Tibial artery (tissue), 4 donors: ENCODE data around the gene ZNF831.

ENCODE experiments used
- DNase-seq, 2 donors: peaks; one replicate each; pipeline ENCODE4 v3.0.0-alpha.2; 2019
- H3K27ac ChIP-seq, 2 donors: fragments of 200-600 bp; sonication (generic) in 1 of 2; 1 replicate in 1 of 2; 2 replicates in 1 of 2; pipeline ENCODE4 v1.5.1; 2018 to 2019; ENCODE audit warnings: mild to moderate bottlenecking in 1 of 2
- H3K27me3 ChIP-seq, 2 donors: fragments of 200-600 bp; sonication (generic) in 1 of 2; one replicate each; pipeline versions ENCODE4 v1.5.1 to v1.6.0; 2016 to 2019
- H3K36me3 ChIP-seq, 3 donors: fragments of 200-600 bp; sonication (generic) in 2 of 3; one replicate each; pipeline ENCODE4 v1.5.1; 2016 to 2019; ENCODE audit warnings: mild to moderate bottlenecking in 2 of 3
- H3K4me1 ChIP-seq, 4 donors: fragments of 200-600 bp; sonication (generic) in 2 of 4; 1 replicate in 3 of 4; 2 replicates in 1 of 4; pipeline ENCODE4 v1.5.1; 2016 to 2019
- H3K4me3 ChIP-seq, 2 donors: fragments of 200-600 bp; sonication (generic) in 1 of 2; 1 replicate in 1 of 2; 2 replicates in 1 of 2; pipeline ENCODE4 v1.5.1; 2018 to 2019; ENCODE audit warnings: mild to moderate bottlenecking in 2 of 2
- H3K9me3 ChIP-seq, 3 donors: fragments of 200-600 bp; sonication (generic) in 1 of 3; one replicate each; pipeline ENCODE4 v1.5.1; 2016 to 2019
- CTCF ChIP-seq, 2 experiments: fragments of 200-600 bp in 1 of 2; fragments of 450-650 bp in 1 of 2; IDR thresholded peaks; one replicate each; pipeline ENCODE4 v1.5.1; 2017 to 2019; ENCODE audit warnings: antibody characterized with exemption in 2 of 2, mild to moderate bottlenecking in 1 of 2, moderate library complexity in 1 of 2
- intact Hi-C: fragments of 100-400 bp; cut with DNase I; formaldehyde crosslinking; loops from one replicate; pipeline ENCODE4 v1.15.0; 2023; ENCODE audit warnings: low total_unique reads

ZNF831 gene

GRCh38 chr20:59258221-59258621 lies 94.6 kb downstream of the ZNF831 start:
- no peak for DNase-seq
- no peaks in the 10 kb centered on the region for H3K9me3 ChIP-seq
- no peaks in the 10 kb centered on the region for H3K4me1 ChIP-seq
- H3K27me3 ChIP-seq, result peaks cover 0 to 5% of the 10 kb centered on the region in 2 donors
- TF ChIP-seq CTCF (IDR thresholded peaks at IDR 0.05), result no peak
- no peak overlapping the region for H3K27ac ChIP-seq
- H3K36me3 ChIP-seq, result no peaks in the 10 kb centered on the region
- H3K4me3 ChIP-seq, result no peak overlapping the region
- intact Hi-C loops, result no loop called here

DNA sequence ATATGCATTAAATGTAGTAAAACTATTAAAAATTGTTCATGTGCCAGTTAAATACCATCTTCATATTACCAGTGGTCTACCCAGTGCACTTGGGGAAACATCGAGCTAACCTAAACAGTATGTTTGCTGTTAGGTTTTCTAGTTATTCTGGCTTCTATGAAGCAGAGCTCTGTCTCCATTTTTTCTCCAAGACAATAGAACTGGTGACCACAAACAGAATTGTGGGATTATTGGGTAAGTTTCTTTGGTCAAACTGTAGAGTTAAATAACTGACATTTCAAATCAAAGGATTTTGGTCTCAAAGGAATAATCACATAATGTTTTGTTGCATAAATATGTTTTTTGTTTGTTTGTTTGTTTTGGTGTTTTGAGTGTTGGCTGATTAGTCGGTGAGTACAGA lies 96.3 kb downstream of the ZNF831 start:
- H3K27ac ChIP-seq, result no peak overlapping the region
- H3K9me3 ChIP-seq, result no peaks in the 10 kb centered on the region
- H3K4me1 ChIP-seq, result no peaks in the 10 kb centered on the region
- no peak for TF ChIP-seq CTCF (IDR thresholded peaks at IDR 0.05)
- peaks cover 0 to 5% of the 10 kb centered on the region in 2 donors for H3K27me3 ChIP-seq
- H3K36me3 ChIP-seq, result no peaks in the 10 kb centered on the region
- no peak overlapping the region for H3K4me3 ChIP-seq
- no peak for DNase-seq
- intact Hi-C loops, result no loop called here

DNA sequence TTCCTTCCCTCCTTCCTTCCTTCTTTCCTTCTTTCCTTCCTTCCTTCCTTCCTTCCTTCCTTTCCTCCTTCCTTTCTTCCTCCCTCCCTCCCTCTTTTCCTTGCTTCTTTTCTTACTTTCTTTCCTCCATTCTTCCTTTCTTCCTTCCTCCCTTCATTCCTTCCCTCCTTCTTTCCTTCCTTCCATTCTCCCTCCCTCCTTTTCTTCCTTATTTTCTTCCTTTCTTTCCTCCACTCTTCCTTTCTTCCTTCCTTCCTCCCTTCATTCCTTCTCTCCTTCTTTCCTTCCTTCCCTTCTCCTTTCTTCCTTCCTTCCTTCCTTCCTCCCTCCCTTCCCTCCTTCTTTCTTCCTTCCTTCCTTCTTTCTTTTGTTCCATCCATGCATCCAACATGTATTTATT lies 101.7 kb downstream of the ZNF831 start:
- H3K4me1 ChIP-seq, result no peaks in the 10 kb centered on the region
- no peaks in the 10 kb centered on the region for H3K36me3 ChIP-seq
- H3K27me3 ChIP-seq, result peaks cover 0 to 4% of the 10 kb centered on the region in 2 donors
- intact Hi-C loops, result no loop called here
- H3K4me3 ChIP-seq, result no peak overlapping the region
- no peak overlapping the region for H3K27ac ChIP-seq
- no peak for DNase-seq
- no peaks in the 10 kb centered on the region for H3K9me3 ChIP-seq
- no peak for TF ChIP-seq CTCF (IDR thresholded peaks at IDR 0.05)

GRCh38 chr20:59268870-59269269 lies 105.2 kb downstream of the ZNF831 start:
- no peaks in the 10 kb centered on the region for H3K9me3 ChIP-seq
- H3K27me3 ChIP-seq, result peaks cover 0 to 12% of the 10 kb centered on the region in 2 donors
- intact Hi-C loops, result no loop called here

DNA sequence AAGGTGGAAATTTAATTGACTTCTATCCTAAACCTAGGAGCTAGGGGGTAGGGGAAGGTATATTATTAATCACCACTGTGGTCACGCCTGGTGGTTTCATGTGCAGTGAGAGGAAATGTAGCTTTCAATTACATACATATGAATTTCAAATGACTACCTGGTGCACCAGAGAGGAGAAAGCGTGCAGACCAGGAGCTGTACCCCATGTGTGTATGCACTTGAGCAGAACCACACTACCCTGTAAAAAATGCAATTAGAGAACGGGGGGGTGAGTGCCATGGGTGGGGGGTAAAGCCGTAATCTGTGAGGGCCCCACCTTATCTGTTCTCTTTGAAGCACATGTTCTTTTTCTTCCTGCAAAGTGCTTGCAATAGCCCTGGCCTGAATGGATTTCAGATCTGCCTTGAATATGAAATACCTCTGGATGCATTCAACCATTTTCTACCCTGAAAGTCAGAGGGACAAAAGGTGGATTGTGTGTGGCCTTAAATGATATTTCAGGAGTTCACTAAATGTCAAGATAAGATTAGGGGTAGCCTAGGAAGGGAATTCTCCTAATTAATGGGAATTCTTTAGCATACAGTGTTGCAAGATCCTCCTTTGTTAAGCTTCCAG lies 105.9 kb downstream of the ZNF831 start:
- TF ChIP-seq CTCF (IDR thresholded peaks at IDR 0.05), result no peak
- no peaks in the 10 kb centered on the region for H3K9me3 ChIP-seq
- DNase-seq, result no peak
- no peaks in the 10 kb centered on the region for H3K36me3 ChIP-seq
- H3K4me3 ChIP-seq, result no peak overlapping the region
- peaks cover 0 to 16% of the 10 kb centered on the region in 2 donors for H3K27me3 ChIP-seq
- H3K4me1 ChIP-seq, result no peaks in the 10 kb centered on the region
- intact Hi-C loops, result no loop called here
- H3K27ac ChIP-seq, result no peak overlapping the region

More at GRCh38 chr20:59268870-59269269, 105.2 kb downstream of the ZNF831 start:
- no peak for DNase-seq
- H3K36me3 ChIP-seq, result no peaks in the 10 kb centered on the region
- H3K4me1 ChIP-seq, result no peaks in the 10 kb centered on the region
- H3K27ac ChIP-seq, result no peak overlapping the region
- no peak overlapping the region for H3K4me3 ChIP-seq
- no peak for TF ChIP-seq CTCF (IDR thresholded peaks at IDR 0.05)

DNA sequence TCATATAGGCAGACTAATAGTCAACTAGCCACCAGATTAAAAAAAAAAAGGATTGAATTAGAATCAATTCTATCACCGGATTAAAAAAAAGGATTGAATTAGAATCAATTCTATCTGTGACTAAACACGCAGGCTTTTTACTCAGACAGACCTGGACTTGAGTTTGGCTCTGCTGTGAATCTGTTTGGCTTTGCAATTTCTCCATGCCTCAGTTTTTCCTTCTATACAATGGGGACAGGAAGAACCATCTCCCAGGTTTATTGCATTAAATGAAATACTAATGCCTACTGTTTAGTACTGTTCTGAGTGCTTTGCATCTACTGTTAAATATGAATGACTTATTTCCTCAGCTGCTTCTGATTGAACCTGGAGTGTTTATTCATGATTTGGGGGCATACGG lies 106.8 kb downstream of the ZNF831 start:
- Histone ChIP-seq H3K27ac (no peak overlapping the region), H3K4me1 (no peaks in the 10 kb centered on the region), H3K36me3 (no peaks in the 10 kb centered on the region), H3K9me3 (no peaks in the 10 kb centered on the region), H3K27me3 (peaks cover 0 to 20% of the 10 kb centered on the region in 2 donors), H3K4me3 (no peak overlapping the region)
- no peak for TF ChIP-seq CTCF (IDR thresholded peaks at IDR 0.05)
- no peak for DNase-seq
- intact Hi-C loops, result no loop called here
